K562 (cell line): Measurements from ENCODE around the gene MITF. TPM values are rescaled to one million over a fixed set of nuclear protein-coding genes. Genes with fewer than 3 reads are reported as not detected.

Experiments used
- KDM2B ChIP-seq: fragments of 250-450 bp; sonication (Bioruptor Pico); IDR thresholded peaks from 2 replicates; pipeline ENCODE4 v1.8.0; 2021; ENCODE audit warnings: mild to moderate bottlenecking, moderate library complexity
- polyA plus RNA-seq, 8 experiments: library from polyadenylated mRNA; depleted of rRNA in 4 of 8; stranded (reverse) in 5 of 8; unstranded in 3 of 8; fragments of >200 nt; fragmentation: Nextera tagmentation in 2 of 8; fragmentation: Illumina TruSeq in 1 of 8; extraction: Ambion mirVana in 2 of 8; extraction: Trizol in 1 of 8; gene quantifications; 2 replicates each; pipeline versions ENCODE4 v1.2.1 to v1.2.3, GENCODE V29; 2011 to 2014; ENCODE audit warnings: inconsistent platforms in 1 of 8, missing spikeins in 1 of 8
- total RNA-seq, 7 experiments: library from RNA; depleted of rRNA in 6 of 7; stranded (reverse); fragments of >200 nt in 6 of 7; fragmentation: Illumina TruSeq in 2 of 7; extraction: Trizol in 2 of 7; gene quantifications; 2 replicates each; pipeline versions ENCODE4 v1.2.1 to v1.2.3, GENCODE V29; 2011 to 2021; ENCODE audit warnings: low replicate concordance in 1 of 7
- TF ChIP-seq, protein P1 (sequence below): sonication (generic); formaldehyde crosslinking; IDR thresholded peaks from 2 replicates; pipeline ENCODE4 v1.8.1; 2023; ENCODE audit warnings: missing genetic modification reagents, mild to moderate bottlenecking, borderline replicate concordance
- TF ChIP-seq, protein P2 (sequence below): fragments of 200-800 bp; sonication (Bioruptor generic); IDR thresholded peaks from 2 replicates; pipeline ENCODE4 v1.6.1; 2017; ENCODE audit warnings: missing genetic modification characterization, missing compliant biosample characterization
- TF ChIP-seq, protein P3 (sequence below): fragments of 450-650 bp; IDR thresholded peaks from 2 replicates; pipeline ENCODE4 v1.6.1; 2016; ENCODE audit warnings: mild to moderate bottlenecking, moderate library complexity
- TF ChIP-seq, protein P4 (sequence below), 2 experiments: fragments of 450-650 bp; conservative IDR thresholded peaks; 2 replicates each; pipeline ENCODE4 v1.6.1; 2017; ENCODE audit warnings: mild to moderate bottlenecking in 2 of 2, moderate library complexity in 2 of 2

The MITF gene
- total and polyA plus RNA-seq, 9 of the 15 experiments (the other 6 are each of a cell fraction or from before 2014, with no cell fraction given): 5.6 to 14.9 (median 11.1) TPM

DNA sequence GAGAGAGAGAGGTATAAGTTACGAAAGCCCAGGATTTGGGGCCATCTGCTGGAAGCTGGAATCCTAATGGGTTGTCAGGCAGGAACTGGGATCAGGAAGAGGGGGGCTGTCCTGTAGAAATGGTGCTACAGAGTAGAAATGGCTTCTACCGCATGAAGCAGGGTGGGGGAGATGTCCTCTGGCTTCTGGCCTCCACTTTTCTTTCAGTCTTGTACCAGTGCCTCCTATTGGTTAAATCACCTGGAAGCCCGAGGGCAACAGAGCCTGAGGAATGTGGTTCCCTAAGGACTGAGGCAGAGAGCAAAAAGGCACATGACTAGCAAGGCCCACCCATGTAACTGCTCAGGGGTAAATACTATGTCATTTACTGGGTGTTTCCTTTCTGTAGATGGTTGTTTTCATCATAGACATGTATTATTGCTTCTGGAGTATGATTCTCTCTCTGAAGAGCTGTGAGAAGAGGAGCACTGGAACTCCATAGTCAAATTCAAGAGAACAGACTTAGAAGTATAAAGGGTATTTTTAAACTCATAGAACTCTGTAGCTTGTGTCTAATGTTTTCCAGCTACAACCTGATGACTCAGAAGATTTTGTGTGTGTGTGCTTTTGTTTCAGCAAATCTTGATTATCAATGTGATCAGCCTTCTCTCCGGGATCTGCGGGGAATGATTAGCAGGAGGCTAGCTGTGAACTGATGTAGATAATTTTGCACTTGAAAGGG is 20.2 kb upstream of the MITF start (continued):
- TF ChIP-seq, protein P1, sequence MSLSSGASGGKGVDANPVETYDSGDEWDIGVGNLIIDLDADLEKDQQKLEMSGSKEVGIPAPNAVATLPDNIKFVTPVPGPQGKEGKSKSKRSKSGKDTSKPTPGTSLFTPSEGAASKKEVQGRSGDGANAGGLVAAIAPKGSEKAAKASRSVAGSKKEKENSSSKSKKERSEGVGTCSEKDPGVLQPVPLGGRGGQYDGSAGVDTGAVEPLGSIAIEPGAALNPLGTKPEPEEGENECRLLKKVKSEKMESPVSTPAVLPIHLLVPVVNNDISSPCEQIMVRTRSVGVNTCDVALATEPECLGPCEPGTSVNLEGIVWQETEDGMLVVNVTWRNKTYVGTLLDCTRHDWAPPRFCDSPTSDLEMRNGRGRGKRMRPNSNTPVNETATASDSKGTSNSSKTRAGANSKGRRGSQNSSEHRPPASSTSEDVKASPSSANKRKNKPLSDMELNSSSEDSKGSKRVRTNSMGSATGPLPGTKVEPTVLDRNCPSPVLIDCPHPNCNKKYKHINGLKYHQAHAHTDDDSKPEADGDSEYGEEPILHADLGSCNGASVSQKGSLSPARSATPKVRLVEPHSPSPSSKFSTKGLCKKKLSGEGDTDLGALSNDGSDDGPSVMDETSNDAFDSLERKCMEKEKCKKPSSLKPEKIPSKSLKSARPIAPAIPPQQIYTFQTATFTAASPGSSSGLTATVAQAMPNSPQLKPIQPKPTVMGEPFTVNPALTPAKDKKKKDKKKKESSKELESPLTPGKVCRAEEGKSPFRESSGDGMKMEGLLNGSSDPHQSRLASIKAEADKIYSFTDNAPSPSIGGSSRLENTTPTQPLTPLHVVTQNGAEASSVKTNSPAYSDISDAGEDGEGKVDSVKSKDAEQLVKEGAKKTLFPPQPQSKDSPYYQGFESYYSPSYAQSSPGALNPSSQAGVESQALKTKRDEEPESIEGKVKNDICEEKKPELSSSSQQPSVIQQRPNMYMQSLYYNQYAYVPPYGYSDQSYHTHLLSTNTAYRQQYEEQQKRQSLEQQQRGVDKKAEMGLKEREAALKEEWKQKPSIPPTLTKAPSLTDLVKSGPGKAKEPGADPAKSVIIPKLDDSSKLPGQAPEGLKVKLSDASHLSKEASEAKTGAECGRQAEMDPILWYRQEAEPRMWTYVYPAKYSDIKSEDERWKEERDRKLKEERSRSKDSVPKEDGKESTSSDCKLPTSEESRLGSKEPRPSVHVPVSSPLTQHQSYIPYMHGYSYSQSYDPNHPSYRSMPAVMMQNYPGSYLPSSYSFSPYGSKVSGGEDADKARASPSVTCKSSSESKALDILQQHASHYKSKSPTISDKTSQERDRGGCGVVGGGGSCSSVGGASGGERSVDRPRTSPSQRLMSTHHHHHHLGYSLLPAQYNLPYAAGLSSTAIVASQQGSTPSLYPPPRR: no peak
- no peak for TF ChIP-seq KDM2B (CRISPR knock-in tag)
- TF ChIP-seq, protein P2, sequence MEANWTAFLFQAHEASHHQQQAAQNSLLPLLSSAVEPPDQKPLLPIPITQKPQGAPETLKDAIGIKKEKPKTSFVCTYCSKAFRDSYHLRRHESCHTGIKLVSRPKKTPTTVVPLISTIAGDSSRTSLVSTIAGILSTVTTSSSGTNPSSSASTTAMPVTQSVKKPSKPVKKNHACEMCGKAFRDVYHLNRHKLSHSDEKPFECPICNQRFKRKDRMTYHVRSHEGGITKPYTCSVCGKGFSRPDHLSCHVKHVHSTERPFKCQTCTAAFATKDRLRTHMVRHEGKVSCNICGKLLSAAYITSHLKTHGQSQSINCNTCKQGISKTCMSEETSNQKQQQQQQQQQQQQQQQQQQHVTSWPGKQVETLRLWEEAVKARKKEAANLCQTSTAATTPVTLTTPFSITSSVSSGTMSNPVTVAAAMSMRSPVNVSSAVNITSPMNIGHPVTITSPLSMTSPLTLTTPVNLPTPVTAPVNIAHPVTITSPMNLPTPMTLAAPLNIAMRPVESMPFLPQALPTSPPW (CRISPR knock-in tag): peak; percentile 28; the same call in 1 of the 2 replicates
- TF ChIP-seq, protein P3, sequence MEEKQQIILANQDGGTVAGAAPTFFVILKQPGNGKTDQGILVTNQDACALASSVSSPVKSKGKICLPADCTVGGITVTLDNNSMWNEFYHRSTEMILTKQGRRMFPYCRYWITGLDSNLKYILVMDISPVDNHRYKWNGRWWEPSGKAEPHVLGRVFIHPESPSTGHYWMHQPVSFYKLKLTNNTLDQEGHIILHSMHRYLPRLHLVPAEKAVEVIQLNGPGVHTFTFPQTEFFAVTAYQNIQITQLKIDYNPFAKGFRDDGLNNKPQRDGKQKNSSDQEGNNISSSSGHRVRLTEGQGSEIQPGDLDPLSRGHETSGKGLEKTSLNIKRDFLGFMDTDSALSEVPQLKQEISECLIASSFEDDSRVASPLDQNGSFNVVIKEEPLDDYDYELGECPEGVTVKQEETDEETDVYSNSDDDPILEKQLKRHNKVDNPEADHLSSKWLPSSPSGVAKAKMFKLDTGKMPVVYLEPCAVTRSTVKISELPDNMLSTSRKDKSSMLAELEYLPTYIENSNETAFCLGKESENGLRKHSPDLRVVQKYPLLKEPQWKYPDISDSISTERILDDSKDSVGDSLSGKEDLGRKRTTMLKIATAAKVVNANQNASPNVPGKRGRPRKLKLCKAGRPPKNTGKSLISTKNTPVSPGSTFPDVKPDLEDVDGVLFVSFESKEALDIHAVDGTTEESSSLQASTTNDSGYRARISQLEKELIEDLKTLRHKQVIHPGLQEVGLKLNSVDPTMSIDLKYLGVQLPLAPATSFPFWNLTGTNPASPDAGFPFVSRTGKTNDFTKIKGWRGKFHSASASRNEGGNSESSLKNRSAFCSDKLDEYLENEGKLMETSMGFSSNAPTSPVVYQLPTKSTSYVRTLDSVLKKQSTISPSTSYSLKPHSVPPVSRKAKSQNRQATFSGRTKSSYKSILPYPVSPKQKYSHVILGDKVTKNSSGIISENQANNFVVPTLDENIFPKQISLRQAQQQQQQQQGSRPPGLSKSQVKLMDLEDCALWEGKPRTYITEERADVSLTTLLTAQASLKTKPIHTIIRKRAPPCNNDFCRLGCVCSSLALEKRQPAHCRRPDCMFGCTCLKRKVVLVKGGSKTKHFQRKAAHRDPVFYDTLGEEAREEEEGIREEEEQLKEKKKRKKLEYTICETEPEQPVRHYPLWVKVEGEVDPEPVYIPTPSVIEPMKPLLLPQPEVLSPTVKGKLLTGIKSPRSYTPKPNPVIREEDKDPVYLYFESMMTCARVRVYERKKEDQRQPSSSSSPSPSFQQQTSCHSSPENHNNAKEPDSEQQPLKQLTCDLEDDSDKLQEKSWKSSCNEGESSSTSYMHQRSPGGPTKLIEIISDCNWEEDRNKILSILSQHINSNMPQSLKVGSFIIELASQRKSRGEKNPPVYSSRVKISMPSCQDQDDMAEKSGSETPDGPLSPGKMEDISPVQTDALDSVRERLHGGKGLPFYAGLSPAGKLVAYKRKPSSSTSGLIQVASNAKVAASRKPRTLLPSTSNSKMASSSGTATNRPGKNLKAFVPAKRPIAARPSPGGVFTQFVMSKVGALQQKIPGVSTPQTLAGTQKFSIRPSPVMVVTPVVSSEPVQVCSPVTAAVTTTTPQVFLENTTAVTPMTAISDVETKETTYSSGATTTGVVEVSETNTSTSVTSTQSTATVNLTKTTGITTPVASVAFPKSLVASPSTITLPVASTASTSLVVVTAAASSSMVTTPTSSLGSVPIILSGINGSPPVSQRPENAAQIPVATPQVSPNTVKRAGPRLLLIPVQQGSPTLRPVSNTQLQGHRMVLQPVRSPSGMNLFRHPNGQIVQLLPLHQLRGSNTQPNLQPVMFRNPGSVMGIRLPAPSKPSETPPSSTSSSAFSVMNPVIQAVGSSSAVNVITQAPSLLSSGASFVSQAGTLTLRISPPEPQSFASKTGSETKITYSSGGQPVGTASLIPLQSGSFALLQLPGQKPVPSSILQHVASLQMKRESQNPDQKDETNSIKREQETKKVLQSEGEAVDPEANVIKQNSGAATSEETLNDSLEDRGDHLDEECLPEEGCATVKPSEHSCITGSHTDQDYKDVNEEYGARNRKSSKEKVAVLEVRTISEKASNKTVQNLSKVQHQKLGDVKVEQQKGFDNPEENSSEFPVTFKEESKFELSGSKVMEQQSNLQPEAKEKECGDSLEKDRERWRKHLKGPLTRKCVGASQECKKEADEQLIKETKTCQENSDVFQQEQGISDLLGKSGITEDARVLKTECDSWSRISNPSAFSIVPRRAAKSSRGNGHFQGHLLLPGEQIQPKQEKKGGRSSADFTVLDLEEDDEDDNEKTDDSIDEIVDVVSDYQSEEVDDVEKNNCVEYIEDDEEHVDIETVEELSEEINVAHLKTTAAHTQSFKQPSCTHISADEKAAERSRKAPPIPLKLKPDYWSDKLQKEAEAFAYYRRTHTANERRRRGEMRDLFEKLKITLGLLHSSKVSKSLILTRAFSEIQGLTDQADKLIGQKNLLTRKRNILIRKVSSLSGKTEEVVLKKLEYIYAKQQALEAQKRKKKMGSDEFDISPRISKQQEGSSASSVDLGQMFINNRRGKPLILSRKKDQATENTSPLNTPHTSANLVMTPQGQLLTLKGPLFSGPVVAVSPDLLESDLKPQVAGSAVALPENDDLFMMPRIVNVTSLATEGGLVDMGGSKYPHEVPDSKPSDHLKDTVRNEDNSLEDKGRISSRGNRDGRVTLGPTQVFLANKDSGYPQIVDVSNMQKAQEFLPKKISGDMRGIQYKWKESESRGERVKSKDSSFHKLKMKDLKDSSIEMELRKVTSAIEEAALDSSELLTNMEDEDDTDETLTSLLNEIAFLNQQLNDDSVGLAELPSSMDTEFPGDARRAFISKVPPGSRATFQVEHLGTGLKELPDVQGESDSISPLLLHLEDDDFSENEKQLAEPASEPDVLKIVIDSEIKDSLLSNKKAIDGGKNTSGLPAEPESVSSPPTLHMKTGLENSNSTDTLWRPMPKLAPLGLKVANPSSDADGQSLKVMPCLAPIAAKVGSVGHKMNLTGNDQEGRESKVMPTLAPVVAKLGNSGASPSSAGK: no peak
- TF ChIP-seq, protein P4, sequence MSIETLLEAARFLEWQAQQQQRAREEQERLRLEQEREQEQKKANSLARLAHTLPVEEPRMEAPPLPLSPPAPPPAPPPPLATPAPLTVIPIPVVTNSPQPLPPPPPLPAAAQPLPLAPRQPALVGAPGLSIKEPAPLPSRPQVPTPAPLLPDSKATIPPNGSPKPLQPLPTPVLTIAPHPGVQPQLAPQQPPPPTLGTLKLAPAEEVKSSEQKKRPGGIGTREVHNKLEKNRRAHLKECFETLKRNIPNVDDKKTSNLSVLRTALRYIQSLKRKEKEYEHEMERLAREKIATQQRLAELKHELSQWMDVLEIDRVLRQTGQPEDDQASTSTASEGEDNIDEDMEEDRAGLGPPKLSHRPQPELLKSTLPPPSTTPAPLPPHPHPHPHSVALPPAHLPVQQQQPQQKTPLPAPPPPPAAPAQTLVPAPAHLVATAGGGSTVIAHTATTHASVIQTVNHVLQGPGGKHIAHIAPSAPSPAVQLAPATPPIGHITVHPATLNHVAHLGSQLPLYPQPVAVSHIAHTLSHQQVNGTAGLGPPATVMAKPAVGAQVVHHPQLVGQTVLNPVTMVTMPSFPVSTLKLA (conservative IDR thresholded peaks at IDR 0.05): peak in 1 of 2 experiments; percentile 40; a peak in 1 of 4 replicates
